HEK293 (cell line): ENCODE data around the gene MTR.

ENCODE experiments used
- CTCF ChIA-PET: fragments of 350-600 bp; formaldehyde crosslinking; extraction: SDS; loops from one replicate; lab custom pipeline; 2021; ENCODE audit warnings: antibody characterized with exemption; lab: Yijun Ruan, JAX
- POLR2A ChIA-PET: fragments of 300-600 bp; formaldehyde crosslinking; extraction: SDS; loops from one replicate; lab custom pipeline; 2020; ENCODE audit warnings: antibody characterized with exemption, inconsistent platforms; lab: Yijun Ruan, JAX
- H3K27ac ChIP-seq: fragments of 200-500 bp; sonication (Bioruptor generic); 2 replicates; pipeline ENCODE4 v1.5.1; 2014; ENCODE audit warnings: low read depth, low read length, control low read depth, inconsistent platforms; ENCODE audit errors: extremely low read depth
- H3K36me3 ChIP-seq, 2 experiments: fragments of 200-500 bp in 1 of 2; sonication (Bioruptor generic) in 1 of 2; 1 replicate in 1 of 2; 2 replicates in 1 of 2; pipeline ENCODE4 v1.5.1; 2014 to 2017; ENCODE audit warnings: inconsistent platforms in 2 of 2, low read length in 2 of 2; ENCODE audit not compliant: control insufficient read depth in 2 of 2, insufficient read depth in 1 of 2
- H3K4me1 ChIP-seq: fragments of 200-500 bp; sonication (Bioruptor generic); 2 replicates; pipeline ENCODE4 v1.5.1; 2014; ENCODE audit warnings: mild to moderate bottlenecking, low read length, inconsistent platforms; ENCODE audit not compliant: control insufficient read depth, insufficient read depth
- H3K4me3 ChIP-seq: 2 replicates; pipeline ENCODE4 v1.5.1; 2011; ENCODE audit warnings: low read depth, mild to moderate bottlenecking, control low read depth, low read length, moderate library complexity
- H3K9me3 ChIP-seq: fragments of 200-500 bp; sonication (Bioruptor generic); 2 replicates; pipeline ENCODE4 v1.5.1; 2014; ENCODE audit warnings: low read depth, low read length, inconsistent platforms; ENCODE audit not compliant: control insufficient read depth, insufficient read depth
- BCL11B ChIP-seq: fragments of 450-650 bp; formaldehyde crosslinking; IDR thresholded peaks from 2 replicates; pipeline ENCODE4 v1.5.1; 2016; ENCODE audit warnings: low read depth, missing biosample characterization, missing genetic modification characterization
- REPIN1 ChIP-seq: fragments of 450-650 bp; formaldehyde crosslinking; IDR thresholded peaks from 2 replicates; pipeline ENCODE4 v1.5.1; 2017; ENCODE audit warnings: missing biosample characterization, missing genetic modification characterization, low read depth
- ZBTB48 ChIP-seq: fragments of 450-650 bp; formaldehyde crosslinking; IDR thresholded peaks from 2 replicates; pipeline ENCODE4 v1.5.1; 2016; ENCODE audit warnings: missing biosample characterization, missing genetic modification characterization
- ZBTB7A ChIP-seq: fragments of 450-650 bp; formaldehyde crosslinking; IDR thresholded peaks from 2 replicates; pipeline ENCODE4 v1.5.1; 2016; ENCODE audit warnings: low read depth, missing biosample characterization, missing genetic modification characterization
- ZNF174 ChIP-seq: fragments of 450-650 bp; formaldehyde crosslinking; IDR thresholded peaks from 2 replicates; pipeline ENCODE4 v1.5.0; 2017; ENCODE audit warnings: missing biosample characterization, mild to moderate bottlenecking, missing genetic modification characterization
- ZNF214 ChIP-seq: fragments of 450-650 bp; formaldehyde crosslinking; IDR thresholded peaks from 2 replicates; pipeline ENCODE4 v1.5.1; 2017; ENCODE audit warnings: missing biosample characterization, mild to moderate bottlenecking, missing genetic modification characterization, borderline replicate concordance
- ZNF248 ChIP-seq: fragments of 450-650 bp; formaldehyde crosslinking; IDR thresholded peaks from 2 replicates; pipeline ENCODE4 v1.5.1; 2017; ENCODE audit warnings: missing biosample characterization, missing genetic modification characterization
- ZNF404 ChIP-seq: fragments of 450-650 bp; formaldehyde crosslinking; IDR thresholded peaks from 2 replicates; pipeline ENCODE4 v1.5.1; 2017; ENCODE audit warnings: missing biosample characterization, missing genetic modification characterization
- ZNF48 ChIP-seq: fragments of 450-650 bp; formaldehyde crosslinking; IDR thresholded peaks from 2 replicates; pipeline ENCODE4 v1.5.1; 2016; ENCODE audit warnings: missing biosample characterization, missing genetic modification characterization
- ZNF600 ChIP-seq: fragments of 450-650 bp; formaldehyde crosslinking; IDR thresholded peaks from 2 replicates; pipeline ENCODE4 v1.5.1; 2016; ENCODE audit warnings: missing biosample characterization, missing genetic modification characterization
- ZNF707 ChIP-seq: fragments of 450-650 bp; formaldehyde crosslinking; IDR thresholded peaks from 2 replicates; pipeline ENCODE4 v1.5.1; 2016; ENCODE audit warnings: missing biosample characterization, missing genetic modification characterization
- TF ChIP-seq, protein P1 (sequence below): fragments of 450-650 bp; formaldehyde crosslinking; IDR thresholded peaks from 2 replicates; pipeline ENCODE4 v1.5.1; 2016; ENCODE audit warnings: missing biosample characterization, missing genetic modification characterization
- TF ChIP-seq, protein P2 (sequence below): fragments of 450-650 bp; formaldehyde crosslinking; IDR thresholded peaks from 2 replicates; pipeline ENCODE4 v1.5.1; 2017; ENCODE audit warnings: missing biosample characterization, missing genetic modification characterization
- TF ChIP-seq, protein P3 (sequence below): fragments of 450-650 bp; formaldehyde crosslinking; IDR thresholded peaks from 2 replicates; pipeline ENCODE4 v1.5.1; 2016; ENCODE audit warnings: missing biosample characterization, missing genetic modification characterization, borderline replicate concordance

MTR gene

DNA sequence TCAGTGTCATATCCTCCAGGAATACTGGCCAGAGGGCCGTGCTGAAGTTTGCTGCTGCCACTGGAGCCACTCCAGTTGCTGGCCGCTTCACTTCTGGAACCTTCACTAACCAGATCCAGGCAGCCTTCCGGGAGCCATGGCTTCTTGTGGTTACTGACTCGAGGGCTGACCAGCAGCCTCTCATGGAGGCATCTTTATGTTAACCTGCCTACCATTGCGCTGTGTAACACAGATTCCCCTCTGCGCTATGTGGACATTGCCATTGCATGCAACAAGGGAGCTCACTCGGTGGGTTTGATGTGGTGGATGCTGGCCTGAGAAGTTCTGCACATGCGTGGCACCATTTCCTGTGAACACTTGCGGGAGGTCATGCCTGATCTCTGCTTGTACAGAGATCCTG, 24.8 kb downstream of the MTR start (continued):
- no peak for TF ChIP-seq ZNF404 (tag by site-specific recombination)
- TF ChIP-seq ZNF248 (tag by site-specific recombination) = no peak
- TF ChIP-seq, protein P1, sequence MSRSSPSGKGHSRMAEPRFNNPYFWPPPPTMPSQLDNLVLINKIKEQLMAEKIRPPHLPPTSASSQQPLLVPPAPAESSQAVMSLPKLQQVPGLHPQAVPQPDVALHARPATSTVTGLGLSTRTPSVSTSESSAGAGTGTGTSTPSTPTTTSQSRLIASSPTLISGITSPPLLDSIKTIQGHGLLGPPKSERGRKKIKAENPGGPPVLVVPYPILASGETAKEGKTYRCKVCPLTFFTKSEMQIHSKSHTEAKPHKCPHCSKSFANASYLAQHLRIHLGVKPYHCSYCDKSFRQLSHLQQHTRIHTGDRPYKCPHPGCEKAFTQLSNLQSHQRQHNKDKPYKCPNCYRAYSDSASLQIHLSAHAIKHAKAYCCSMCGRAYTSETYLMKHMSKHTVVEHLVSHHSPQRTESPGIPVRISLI (tag by site-specific recombination) = no peak
- no peak for TF ChIP-seq ZNF214 (tag by site-specific recombination)
- TF ChIP-seq, protein P2, sequence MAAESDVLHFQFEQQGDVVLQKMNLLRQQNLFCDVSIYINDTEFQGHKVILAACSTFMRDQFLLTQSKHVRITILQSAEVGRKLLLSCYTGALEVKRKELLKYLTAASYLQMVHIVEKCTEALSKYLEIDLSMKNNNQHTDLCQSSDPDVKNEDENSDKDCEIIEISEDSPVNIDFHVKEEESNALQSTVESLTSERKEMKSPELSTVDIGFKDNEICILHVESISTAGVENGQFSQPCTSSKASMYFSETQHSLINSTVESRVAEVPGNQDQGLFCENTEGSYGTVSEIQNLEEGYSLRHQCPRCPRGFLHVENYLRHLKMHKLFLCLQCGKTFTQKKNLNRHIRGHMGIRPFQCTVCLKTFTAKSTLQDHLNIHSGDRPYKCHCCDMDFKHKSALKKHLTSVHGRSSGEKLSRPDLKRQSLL (tag by site-specific recombination) = no peak
- no peak for TF ChIP-seq ZNF48 (tag by site-specific recombination)
- TF ChIP-seq ZNF600 (tag by site-specific recombination) = no peak
- no peak for TF ChIP-seq ZNF707 (tag by site-specific recombination)
- TF ChIP-seq, protein P3, sequence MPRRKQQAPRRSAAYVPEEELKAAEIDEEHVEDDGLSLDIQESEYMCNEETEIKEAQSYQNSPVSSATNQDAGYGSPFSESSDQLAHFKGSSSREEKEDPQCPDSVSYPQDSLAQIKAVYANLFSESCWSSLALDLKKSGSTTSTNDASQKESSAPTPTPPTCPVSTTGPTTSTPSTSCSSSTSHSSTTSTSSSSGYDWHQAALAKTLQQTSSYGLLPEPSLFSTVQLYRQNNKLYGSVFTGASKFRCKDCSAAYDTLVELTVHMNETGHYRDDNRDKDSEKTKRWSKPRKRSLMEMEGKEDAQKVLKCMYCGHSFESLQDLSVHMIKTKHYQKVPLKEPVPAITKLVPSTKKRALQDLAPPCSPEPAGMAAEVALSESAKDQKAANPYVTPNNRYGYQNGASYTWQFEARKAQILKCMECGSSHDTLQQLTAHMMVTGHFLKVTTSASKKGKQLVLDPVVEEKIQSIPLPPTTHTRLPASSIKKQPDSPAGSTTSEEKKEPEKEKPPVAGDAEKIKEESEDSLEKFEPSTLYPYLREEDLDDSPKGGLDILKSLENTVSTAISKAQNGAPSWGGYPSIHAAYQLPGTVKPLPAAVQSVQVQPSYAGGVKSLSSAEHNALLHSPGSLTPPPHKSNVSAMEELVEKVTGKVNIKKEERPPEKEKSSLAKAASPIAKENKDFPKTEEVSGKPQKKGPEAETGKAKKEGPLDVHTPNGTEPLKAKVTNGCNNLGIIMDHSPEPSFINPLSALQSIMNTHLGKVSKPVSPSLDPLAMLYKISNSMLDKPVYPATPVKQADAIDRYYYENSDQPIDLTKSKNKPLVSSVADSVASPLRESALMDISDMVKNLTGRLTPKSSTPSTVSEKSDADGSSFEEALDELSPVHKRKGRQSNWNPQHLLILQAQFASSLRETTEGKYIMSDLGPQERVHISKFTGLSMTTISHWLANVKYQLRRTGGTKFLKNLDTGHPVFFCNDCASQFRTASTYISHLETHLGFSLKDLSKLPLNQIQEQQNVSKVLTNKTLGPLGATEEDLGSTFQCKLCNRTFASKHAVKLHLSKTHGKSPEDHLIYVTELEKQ (tag by site-specific recombination) = no peak

DNA sequence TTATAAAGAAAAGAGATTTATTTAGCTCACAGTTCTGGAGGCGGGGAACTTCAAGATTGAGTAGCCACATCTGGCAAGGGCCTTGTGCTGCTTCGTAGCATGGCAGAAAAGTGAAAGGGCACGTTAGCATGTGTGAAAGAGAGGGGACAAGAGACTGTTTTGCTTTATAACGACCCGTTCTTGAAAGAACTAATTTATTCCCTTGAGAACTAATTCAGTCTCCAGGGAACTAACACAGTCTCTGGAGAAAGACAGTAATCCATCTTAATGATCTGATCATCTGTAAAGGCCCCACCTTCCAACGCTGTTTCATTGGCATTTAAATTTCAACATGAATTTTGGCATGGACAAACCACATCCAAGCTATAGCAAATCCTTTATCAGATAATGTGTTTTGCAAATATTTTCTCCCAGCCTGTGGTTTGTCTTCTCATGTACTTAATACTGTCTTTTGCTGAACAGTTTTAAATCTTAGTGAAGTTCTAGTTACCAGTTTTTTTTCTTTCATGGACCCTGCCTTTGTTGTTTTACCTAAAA, 26.1 kb downstream of the MTR start:
- H3K9me3 ChIP-seq = no peaks in the 10 kb centered on the region
- TF ChIP-seq ZNF248 (tag by site-specific recombination) = no peak
- TF ChIP-seq ZBTB48 (tag by site-specific recombination) = no peak
- no peak for TF ChIP-seq ZNF174
- TF ChIP-seq, all 188 proteins: peak for 0
- POLR2A ChIA-PET = no interaction called here
- H3K4me3 ChIP-seq = no peak overlapping the region
- peaks cover 46 to 75% of the 10 kb centered on the region in 2 experiments for H3K36me3 ChIP-seq
- no peak overlapping the region for H3K27ac ChIP-seq
- CTCF ChIA-PET = interaction anchor here (1.3 kb wide), 1 partner anchor 565 kb away, joined by 3 read pairs; no protein-coding TSS in a partner anchor
- H3K4me1 ChIP-seq = no peaks in the 10 kb centered on the region

DNA sequence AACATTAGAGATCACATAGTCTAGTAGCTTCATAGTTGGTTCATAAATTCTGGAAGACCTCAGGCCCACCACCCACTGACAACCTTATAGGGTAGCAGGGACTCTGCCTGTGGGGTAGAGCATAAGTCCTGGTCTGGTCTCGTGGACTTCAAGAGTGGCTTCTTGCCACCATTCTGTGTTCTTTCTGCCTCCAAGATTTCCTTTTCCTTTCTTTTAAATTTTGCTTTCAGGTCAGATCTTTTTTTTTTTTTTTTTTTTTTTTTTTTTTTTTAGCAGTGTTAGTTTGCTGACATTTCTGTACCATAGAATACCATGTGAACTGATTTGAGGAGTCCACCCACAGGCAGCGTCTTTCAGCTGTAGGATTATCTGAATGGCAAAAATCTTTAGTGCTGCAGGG, 28.5 kb downstream of the MTR start:
- TF ChIP-seq, protein P1 (tag by site-specific recombination) = peak; percentile 91
- TF ChIP-seq REPIN1 = no peak
- no peak for TF ChIP-seq ZBTB7A (tag by site-specific recombination)
- TF ChIP-seq BCL11B (tag by site-specific recombination) = no peak
- TF ChIP-seq, all 188 proteins: peak for 1
- CTCF ChIA-PET = interaction anchor here (0.8 kb wide), 1 partner anchor 15 kb away, joined by 3 read pairs; no protein-coding TSS in a partner anchor
- POLR2A ChIA-PET = no interaction called here
- Histone ChIP-seq H3K4me3 (no peak overlapping the region), H3K27ac (no peak overlapping the region), H3K4me1 (no peaks in the 10 kb centered on the region), H3K9me3 (no peaks in the 10 kb centered on the region), H3K36me3 (peaks cover 50 to 70% of the 10 kb centered on the region in 2 experiments)
